HG03558 (cell line): Measurements from ENCODE around the gene CTSL.
"Not testable (repeated sequence)": the region's sequence is repeated elsewhere in the genome, so short reads cannot be mapped to it uniquely, and the experiment has no call there.

Experiments
- ATAC-seq: cut with Tn5 transposase; IDR thresholded peaks from one replicate; pipeline ENCODE4 v1.9.1; 2021; ENCODE audit warnings: moderate number of reproducible peaks; ENCODE audit not compliant: unreplicated experiment; ENCODE audit errors: extremely low read depth

The CTSL gene

DNA sequence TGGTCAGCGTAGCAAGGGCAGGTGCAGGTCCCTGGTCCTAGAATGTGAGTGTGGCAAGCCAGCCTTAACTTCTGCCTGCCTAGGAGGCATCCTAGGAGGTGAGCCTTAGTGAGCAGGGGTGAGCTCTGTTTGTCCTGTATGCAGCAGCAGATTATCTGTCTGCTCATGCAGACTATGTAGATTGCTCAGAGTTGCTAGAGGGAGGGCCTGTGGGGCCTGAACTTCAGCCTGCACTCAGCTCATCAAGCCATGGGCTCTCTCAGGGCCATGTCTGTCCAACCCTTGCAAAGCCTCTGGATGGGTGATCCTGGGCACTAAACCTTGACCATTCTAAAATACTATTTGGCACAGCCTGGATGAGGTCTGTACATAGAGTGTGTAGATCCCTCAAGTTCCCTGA, 8.5 kb upstream of the CTSL start:
- no peak for ATAC-seq

GRCh38 chr9:87718231-87718630, 7.7 kb upstream of the CTSL start:
- no peak for ATAC-seq

GRCh38 chr9:87718852-87719612, 6.9 kb upstream of the CTSL start:
- ATAC-seq = no peak

GRCh38 chr9:87720173-87720572, 5.7 kb upstream of the CTSL start:
- ATAC-seq = no peak

DNA sequence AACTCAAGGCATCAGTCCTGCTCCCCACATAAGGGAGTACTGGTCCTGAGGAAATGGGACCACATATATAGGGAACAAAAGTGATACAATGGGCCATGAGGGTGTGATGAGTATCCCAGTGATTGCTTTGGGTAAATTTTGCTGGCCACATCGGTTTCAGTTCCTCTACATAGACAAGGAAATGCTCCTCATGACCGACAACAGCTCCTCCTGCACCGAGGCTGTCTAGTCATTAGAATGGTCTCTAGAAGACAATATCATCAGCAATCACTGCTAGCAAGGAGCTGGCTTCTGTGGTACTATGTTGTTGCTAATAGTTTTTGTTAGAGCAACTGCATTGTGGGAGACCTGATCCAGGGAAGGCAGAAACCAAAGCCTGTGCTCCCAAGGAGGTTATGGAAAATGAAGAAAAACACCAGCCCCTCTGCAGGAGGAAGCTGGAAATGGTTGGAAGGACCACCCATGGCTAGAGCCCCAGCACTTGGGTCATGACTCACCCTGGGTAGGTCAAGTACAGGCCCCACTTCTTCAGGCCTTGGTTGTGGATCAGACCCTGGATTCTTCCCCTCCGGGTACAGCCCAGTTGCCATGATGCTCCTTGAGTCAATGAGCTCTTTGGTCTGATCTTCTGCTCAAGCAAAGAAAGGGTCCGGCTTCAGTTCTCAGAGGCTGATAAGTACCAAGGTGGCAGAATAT, 3.4 kb upstream of the CTSL start:
- no peak for ATAC-seq

DNA sequence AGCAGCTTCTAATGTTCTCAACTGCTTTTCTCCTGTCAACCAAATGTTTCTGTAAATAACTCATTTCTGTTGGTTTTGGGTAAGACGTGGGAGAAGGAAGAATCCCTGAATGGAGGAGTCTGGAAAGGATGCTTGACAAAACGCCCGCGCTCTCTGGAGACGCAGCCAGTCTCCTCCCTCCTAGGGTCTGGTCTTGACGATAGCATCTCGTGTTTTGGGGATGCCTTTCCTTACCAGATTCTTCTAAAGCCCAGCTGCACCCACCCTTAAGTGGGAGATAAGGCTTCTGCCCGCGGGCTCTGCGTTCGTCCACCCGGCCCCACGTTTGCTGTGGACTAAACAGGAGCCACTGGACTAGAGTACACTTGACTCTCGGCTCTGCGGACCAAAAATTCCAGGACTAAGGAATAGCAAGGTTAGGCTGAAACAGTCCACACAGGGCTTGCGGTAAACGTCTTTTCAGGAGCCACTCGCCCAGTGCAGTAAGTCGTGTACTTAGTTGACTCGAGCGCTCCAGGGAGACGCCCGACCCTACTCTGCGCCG, 491 bp upstream of the CTSL start:
- ATAC-seq = no peak

GRCh38 chr9:87729246-87729645, 3.3 kb downstream of the CTSL start:
- no peak for ATAC-seq

- no peak for ATAC-seq
Measured at GRCh38 chr9:87731321-87731720, 5.4 kb downstream of the CTSL start.

GRCh38 chr9:87732344-87732743, 6.4 kb downstream of the CTSL start:
- no peak for ATAC-seq

- ATAC-seq = no peak
Measured at GRCh38 chr9:87732756-87733155, 6.8 kb downstream of the CTSL start.

- no peak for ATAC-seq
Measured at GRCh38 chr9:87733273-87734052, 7.5 kb downstream of the CTSL start.

- ATAC-seq = no peak
Measured at GRCh38 chr9:87734106-87734505, 8.2 kb downstream of the CTSL start.

DNA sequence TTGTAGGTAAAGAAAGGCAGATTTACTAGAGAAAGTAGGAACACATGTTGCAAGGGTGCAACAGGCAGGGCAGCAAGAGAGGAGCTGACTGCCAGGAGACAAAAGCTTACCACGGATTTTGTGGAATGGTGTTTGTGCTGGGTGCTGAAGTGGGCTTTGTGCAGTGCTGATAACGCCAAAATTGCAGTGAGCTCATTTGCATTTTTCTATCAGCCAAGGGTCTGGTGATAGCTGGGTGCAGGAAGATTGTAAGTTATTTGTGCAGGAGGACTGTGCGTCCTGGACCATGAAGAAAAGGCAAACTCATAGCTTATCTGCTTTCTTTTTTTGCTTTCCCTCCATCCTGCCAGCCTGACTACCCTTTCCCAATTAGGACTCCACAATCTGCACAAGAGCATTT, 13.6 kb downstream of the CTSL start:
- no peak for ATAC-seq

GRCh38 chr9:87740209-87740608, 14.3 kb downstream of the CTSL start:
- ATAC-seq = no peak

DNA sequence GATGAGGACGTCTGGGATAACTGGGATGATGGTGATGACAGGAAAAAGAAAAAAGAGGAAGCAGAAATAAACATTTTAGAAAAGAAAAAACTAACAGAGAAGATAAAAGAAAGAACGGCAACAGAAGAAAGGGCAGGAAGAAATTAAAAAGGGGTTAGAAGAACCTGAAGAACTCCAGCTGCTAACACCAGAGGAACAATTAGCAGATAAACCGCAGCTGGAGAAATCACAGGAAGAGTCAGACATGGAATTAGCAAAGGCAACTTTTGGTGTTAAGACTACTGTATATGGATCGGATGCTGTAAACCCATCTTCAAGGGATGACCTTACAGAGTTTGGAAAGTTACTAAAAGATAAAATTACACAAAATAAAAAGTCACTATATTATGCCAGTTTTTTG, 15.4 kb downstream of the CTSL start:
- no peak for ATAC-seq

DNA sequence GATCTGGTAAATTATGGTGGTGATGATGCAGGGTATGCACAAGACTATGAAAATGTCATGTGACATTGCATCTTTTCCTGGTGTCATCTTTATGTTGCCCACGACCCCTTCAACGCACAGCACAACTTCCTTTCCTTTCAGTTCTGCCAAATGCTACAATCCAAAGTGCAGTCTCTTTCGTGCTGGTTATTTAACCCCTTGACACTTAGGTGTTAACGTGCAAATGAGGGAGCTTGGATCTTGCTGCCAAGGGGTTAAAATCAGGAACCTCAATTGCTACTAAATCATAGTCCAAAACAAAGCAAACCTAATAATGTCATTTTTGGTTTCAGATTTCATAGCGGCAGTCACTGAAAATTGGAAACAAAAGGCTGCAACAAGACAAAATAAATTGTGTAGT, 16.0 kb downstream of the CTSL start:
- ATAC-seq = no peak

GRCh38 chr9:87742813-87743428, 17.0 kb downstream of the CTSL start:
- no peak for ATAC-seq

DNA sequence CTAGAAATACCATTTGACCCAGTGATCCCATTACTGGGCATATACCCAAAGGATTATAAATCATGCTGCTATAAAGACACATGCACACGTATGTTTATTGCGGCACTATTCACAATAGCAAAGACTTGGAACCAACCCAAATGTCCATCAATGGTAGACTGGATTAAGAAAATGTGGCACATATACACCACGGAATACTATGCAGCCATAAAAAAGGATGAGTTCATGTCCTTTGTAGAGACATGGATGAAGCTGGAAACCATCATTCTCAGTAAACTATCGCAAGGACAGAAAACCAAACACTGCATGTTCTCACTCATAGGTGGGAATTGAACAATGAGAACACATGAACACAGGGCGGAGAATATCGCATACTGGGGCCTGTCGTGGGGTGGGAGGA, 18.3 kb downstream of the CTSL start:
- not testable (repeated sequence) for ATAC-seq

- no peak for ATAC-seq
Measured at GRCh38 chr9:87746186-87746585, 20.3 kb downstream of the CTSL start.

- no peak for ATAC-seq
Measured at GRCh38 chr9:87748881-87749280, 23.0 kb downstream of the CTSL start.
